NOMO-1 treated with DMSO at 0.1 percent for 48 hours (cell line): ENCODE data around the gene TNNI2.
"Not testable (repeated sequence)": the region's sequence is repeated elsewhere in the genome, so short reads cannot be mapped to it uniquely, and the experiment has no call there.

ENCODE experiments used
- DNase-seq: peaks from one replicate; lab custom pipeline; 2025; ENCODE audit not compliant: unreplicated experiment; lab: John Stamatoyannopoulos, UW

TNNI2 gene

DNA sequence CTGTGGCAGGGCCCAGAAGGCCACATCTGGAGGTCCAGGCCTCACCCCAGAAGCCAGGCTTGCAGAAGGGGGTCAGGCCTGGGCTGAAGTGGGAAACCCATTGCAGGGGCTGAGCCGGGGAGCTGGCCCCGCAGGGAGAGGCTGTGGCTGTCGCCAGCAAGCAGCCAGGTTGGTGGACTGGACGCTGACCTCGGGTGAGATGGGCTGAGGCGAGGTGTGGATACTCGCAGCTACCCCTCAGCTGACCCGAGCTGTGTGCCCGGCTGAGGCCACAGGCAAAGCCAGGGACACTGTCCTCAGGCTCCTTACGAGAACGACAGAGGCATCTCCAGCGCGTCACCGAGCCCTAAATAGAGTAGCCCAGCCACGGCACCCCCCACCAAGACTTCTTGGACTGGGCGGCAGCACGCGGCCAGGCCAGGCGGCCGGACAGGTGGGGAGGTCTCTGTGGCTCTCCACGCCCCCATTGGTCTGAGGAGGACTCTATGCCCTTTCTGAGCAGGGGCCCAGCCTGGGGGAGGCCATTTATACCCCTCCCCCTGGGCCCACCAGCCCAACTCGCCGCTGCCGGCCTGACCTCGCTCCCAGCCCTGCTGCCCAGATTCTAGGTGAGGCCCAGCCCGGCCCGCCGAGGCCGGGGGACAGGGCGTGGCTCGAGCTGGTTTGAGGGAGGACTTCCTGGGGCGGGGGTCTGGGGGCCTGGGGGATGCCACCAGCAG, at the start of gene TNNI2:
Gene TNNI2 (plus strand): TSS at position 556 of the 719 bp plus-strand sequence. CDS start 716 bp downstream, outside the sequence.
- DNase-seq: no peak

DNA sequence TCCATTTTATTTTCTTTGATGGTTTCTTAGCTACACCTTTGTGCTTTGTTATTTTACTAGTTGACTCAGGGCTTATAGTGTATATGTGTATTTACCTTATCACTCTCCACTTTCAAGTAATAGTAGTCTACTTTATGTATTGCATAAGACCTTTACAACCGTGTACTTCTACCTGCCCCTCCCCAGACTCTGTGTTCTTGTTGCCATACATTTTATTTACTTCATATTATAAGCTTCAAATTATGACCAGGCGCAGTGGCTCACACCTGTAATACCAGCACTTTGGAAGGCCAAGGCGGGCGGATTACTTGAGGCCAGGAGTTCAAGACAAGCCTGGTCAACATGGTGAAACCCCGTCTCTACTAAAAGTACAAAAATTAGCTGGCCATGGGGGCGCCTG, 46.9 kb upstream of the TNNI2 start:
- DNase-seq: no peak

DNA sequence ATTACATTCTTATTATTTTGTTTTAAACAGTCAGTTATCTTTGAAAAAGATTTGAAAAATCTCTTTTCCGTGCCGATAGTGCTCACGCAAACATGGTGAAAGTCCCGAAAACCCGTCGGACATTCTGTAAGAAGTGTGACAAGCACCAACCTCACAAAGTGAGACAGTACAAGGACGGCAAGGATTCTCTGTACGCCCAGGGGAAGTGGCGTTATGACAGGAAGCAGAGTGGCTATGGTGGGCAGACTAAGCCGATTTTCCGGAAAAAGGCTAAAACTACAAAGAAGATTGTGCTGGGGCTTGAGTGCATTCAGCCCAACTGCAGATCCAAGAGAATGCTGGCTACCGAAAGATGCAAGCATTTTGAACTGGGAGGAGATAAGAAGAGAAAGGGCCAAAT, 46.3 kb upstream of the TNNI2 start:
- peak; percentile 14 for DNase-seq

DNA sequence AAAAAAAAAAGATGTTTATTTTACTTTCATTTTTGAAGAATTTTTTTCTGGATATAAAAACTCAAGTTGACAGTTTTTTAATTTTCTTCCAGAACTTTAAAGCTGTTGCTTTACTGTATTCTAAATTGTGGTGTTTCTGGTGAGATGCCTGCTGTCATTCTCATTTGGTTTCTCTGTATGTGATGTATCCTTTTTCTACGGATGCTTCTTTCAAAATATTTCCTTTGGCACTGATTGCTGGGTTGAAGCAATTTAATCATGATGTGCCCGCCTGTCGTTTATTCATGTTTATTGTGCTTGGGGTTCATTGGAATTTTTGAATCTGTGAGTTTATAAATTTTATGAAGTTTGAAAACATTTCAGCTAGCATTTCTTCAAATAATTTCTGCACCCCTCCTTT, 45.7 kb upstream of the TNNI2 start:
- no peak for DNase-seq

DNA sequence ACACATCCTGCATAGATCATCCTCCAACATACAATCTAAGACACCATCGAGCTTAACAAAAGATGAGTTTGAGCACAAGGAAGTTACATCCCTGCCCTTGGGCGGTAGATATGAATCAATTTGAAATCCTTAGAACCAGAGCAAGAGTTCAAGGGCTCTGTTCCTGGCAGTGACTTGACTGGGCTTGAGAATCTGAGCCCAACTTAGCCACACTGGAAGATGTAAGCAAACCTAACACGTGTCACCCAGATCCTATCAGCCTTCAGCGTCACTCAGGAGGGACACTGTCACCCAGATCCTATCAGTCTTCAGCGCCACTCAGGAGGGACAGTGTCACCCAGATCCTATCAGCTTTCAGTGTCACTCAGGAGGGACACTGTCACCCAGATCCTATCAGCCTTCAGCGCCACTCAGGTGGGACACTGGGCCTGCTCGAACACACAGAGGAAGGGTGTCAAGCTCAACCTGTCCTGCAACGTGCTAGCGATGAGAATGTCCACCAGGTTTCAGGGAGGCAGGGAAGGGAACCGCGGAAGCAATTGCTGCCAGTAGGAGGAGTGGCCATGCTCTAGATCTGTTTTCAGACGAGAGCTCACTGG, 42.3 kb upstream of the TNNI2 start:
- no peak for DNase-seq

DNA sequence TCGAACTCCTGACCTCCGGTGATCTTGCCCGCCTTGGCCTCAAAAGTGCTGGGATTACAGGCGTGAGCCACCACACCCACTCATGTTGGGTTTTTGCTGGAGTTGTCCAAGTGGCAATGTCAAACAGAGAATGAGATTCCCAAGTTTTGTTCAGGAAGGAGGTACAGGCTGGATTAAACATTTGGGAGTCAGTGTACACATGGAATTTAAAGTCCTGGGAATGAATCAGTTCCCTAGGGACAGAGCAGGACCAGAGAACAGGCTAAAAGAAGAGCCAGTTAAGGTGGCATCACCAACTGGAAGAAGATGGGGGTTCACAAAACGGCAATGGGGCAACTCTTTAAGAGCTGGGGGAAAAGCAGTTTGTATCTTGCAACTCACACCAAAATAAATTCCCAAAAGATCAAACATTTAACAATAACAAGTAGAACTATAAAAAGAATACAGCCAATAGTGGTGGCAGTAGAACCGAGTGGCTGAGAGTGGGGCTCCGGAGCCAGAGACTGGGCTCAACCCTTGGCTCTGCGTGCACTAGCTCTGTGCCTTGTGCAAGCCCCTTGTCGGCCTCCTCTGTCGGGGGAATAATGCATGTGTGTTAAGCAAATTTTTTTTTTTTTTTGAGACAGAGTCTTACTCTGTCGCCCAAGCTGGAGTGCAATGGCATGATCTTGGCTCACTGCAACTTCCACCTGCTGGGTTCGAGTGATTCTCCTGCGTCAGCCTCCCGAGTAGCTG, 41.2 kb upstream of the TNNI2 start:
- DNase-seq: no peak

DNA sequence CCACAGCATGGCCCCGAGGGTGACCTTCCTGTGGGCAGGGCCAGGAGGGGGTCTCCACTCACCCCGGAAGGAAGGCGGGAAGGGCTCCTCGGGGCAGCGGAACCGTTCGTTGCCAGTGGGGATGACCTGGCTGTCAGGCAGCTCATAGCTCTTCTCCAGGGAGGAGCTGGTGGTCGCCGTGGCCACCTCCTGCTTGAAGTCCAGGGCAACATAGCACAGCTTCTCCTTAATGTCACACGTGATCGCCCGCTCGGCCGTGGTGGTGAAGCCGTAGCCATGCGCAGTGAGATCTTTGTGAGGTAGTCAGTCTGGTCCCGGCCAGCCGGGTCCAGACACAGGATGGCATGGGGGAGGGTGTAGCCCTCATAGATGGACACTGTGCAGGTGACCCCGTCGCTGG, 35.5 kb upstream of the TNNI2 start:
- no peak for DNase-seq

DNA sequence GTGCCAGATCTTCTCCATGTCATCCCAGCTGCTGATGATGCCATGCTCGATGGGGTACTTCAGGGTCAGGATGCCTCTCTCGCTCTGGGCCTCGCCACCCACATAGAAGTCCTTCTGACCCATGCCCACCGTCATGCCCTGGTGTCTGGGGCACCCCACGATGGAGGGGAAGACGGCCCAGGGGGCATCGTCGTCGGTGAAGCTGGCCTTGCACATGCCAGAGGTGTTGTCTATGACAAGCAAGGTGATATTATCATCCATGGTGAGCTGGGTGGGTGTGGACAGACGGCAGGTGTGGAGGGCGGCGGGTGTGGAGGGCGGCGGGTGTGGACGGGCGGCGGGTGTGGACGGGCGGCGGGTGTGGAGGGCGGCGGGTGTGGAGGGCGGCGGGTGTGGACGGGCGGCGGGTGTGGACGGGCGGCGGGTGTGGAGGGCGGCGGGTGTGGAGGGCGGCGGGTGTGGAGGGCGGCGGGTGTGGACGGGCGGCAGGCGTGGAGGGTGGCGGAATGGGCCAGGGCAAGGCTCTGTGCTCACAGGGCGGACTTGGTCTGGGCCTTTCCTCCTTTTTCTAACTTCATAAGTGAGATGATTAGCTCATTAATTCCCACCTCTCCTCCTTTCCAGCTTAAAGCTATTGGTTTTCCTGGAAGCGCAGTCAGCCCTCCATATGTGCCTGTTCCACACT, 34.8 kb upstream of the TNNI2 start:
- DNase-seq: not testable (repeated sequence)

DNA sequence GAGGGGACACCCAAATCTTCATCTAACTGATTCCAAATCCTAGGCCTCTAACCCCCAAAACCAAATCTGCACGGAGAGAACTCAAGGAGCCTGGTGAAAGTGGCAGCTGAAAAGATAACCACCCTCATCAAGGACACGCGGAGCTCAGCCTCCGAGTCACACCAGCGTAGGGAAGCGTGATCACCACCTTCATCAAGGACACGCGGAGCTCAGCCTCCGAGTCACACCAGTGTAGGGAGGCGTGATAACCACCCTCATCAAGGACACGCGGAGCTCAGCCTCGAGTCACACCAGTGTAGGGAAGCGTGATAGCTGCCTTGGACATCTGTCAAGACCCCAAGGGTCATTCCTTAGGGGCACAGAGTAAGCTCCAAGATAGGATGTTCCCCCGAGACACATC, 33.3 kb upstream of the TNNI2 start:
- DNase-seq: no peak

DNA sequence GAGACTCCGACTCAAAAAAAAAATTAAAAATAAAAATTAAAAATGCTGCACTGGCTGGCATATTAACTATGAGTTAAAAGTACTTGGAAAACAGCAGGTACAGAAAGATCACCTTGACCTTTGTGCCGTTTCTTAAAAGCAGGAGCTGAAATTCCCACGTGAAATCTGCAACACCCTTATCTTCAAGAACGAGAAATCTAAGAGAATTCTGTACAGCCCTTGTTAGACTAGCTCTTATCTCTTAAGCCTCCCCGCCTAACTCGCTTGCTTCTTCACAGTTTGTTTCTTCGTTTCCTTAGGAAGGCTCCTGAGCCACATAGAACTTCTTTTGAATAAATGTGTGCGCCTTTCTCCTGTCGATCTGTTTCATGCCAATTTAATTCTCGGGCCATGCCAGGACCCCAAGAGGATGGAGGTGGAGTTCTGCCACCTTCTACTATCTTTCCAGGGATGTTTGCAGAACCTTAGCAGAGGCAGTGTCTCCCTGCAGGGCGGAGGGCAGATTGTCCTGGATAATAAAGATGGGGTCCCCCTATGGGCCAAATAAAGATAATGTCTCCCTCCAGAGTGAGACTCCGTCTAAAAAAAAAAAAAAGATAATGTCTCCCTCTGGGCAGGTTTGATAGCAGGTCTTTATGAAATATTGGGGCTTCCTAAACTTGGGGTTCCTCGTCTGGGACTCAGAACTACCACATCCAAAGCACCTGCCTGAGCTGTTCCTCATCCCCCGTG, 31.4 kb upstream of the TNNI2 start:
- DNase-seq: no peak

DNA sequence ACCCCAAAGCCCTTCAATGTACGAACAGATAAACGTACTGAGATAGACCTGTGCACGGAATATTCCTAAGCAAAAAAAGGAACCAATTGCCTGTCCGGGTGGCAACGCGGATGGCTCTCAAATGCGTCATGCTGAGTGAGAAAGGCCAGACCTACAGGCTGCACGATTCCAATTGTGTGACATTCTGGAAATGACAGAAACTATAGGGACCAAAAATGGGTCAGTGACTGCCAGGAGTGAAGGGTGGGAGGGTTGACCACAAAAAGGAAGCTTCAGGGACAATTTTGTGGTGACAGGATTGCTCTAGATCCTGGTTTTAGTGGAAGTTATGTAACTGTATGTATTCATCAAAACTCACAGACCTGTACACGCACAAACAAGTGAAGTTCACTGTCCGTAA, 28.0 kb upstream of the TNNI2 start:
- peak; percentile 85 for DNase-seq

DNA sequence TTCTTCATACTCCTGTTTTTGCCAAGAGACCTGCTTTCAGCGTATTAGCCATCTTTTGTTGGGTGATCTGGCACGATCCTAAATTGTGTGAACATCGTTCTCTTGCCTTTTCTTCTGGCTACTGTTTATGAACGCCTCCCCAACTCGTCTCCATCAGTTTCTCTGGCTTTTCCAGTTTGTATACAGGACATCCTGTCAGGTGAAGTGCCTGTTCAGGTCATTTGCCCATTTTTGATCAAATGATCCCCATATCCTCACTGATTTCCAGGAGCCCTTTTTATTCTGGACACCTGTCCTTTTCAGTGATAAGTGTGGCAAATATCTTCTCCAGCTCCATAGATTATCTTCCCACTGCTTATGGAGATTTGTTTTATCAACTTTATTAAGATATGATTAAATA, 26.5 kb upstream of the TNNI2 start:
- no peak for DNase-seq

DNA sequence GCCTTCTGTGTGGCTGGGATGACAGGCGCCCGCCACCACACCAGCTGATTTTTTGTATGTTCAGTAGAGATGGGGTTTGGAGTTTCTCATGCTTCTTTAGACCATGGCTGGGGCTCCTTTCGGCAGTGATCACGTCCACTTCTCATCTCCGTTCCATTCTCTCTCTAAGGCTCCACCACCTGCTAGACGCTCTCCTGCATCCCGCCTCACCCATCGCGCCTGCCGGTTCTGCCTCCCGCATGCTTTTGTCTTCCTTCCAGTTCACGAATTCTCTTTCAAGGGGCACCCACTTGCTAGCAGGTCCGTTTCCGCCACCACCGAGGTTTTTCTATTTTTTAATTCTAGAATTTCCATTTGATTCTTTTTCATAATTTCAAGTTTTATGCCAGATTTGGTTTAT, 26.0 kb upstream of the TNNI2 start:
- DNase-seq: no peak

DNA sequence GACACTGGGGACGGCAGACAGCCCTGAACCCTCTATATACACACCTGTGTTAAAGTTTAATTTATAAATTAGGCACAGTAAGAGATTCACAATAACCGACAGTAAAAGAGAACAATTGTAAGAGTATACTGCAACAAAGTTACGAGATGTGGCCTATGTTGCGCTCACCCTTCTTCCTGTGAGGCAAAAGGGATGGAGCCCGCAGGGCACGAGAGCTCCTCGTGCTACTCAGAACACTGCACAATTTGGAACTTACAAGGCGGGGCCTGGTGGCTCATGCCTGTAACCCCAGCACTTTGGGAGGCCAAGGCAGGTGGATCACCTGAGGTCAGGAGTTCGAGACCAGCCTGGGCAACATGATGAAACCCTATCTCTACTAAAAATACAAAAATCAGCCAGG, 25.4 kb upstream of the TNNI2 start:
- DNase-seq: not testable (repeated sequence)

DNA sequence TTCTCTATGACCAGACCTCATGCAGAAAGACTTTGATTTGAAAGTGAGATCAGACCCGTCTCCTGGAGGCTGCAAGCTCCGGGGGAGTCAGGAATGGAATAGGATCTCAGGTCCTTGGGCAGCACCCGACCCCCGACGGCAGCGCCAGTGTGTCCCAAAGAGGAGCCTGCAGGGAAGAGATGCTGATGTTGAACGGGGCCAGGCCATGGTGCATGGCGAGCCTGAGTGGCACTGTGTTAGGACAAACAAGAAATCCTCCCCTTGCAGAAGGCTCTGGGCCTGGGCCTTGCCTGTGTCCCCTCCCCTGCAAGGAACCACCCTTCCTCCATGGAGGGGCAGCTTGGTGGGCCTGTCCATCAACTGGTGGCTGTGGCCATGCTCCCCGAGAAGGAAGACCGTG, 24.1 kb upstream of the TNNI2 start:
- no peak for DNase-seq

DNA sequence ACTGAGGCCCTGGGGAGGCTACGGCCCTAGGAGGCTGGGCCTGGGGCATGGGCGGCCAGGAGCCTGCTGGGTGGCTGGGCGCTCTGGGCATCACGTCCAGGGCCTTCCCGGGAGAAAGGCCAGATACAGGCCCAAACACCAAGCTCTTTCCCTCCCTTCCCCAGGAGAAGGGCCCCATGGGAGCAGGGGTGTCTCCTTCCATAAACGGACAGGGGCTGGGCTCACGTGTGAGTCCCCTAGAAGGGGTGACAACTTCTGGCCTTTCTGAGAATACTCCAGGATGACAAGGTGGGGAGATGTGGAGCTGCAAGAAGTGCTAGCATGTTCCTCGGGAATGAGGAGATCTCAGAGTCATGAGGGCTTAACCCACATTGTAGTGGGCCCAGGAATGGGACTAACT, 23.5 kb upstream of the TNNI2 start:
- DNase-seq: no peak

DNA sequence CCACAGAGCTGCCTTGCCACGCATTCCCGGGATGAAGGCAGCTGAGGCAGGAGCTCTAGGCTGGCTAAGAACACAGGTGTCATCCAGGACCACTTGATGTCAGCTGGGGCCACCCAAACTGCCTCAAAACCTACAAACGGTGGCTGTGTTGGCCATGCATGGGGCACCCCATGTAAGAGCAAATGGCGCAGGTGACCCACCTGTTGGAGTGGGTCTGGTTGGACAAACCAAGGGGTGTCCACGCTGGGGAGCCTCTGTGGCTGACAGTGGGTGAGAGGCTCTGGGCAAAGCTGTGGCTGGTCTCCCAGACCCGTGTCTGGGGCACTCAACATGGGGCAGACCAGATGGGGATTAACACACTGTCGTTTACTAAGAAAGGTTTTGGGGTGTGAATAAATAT, 23.0 kb upstream of the TNNI2 start:
- DNase-seq: no peak

DNA sequence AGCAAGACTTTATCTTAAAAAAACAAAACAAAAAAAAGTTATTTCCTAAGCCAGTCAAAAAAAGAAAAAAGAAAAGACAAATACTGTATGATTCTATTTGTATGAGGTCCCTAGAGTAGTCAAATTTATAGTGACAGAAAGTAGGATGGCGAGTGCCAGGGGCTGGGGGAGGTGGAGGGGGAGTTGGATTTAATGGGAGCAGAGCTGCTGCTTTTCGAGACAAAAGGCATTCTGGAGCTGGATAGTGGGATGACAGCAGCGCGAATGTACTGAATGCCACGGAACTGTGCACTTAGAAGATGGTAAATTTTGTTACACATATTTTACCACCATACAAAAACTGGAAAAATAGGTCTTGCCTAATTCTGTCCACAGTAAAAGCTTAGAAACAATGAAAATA, 21.8 kb upstream of the TNNI2 start:
- DNase-seq: no peak

DNA sequence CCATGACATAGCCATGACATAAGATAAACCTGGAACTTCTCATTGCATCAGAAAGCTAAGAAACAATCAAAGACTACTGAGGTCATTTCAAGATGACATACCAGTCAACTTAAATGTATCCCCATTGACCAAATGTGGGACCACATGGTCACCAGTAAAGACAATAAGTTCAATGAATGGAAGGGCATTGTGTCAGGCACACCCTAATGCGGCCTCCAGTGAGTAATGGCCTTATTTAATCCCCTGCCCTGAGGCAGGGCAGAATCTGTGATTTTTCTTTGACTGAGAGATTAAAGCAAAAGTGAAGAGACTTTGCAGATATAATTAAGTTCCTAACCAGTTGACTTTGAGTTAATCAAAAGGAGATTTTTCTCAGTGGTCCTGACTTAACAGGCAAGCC, 21.3 kb upstream of the TNNI2 start:
- no peak for DNase-seq

DNA sequence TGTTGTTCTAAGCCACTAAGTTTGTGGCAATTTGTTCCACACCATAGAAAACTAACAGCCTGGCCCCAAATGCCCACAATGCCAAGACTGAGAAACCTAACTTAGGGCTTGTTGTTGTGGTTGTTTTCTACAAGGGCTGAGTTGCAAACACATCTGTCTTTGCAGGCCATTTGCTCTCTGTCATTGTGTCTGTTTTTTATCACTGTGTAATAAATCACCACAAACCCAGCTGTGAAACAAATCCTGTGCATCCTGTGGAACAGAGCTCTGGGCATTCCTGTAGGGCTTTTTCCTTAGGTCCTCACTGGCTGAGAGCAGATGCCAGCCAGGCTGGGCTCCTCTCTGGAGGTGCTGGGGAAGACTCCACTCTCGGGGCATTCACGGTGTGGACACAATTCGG, 19.7 kb upstream of the TNNI2 start:
- no peak for DNase-seq
